Stromal cell of bone marrow (primary cell): Measurements from ENCODE around the gene PLCD3.

ENCODE experiments used
- DNase-seq: peaks from one replicate; pipeline ENCODE4 v3.0.0-alpha.2; 2012; ENCODE audit warnings: low read depth

Gene PLCD3

DNA sequence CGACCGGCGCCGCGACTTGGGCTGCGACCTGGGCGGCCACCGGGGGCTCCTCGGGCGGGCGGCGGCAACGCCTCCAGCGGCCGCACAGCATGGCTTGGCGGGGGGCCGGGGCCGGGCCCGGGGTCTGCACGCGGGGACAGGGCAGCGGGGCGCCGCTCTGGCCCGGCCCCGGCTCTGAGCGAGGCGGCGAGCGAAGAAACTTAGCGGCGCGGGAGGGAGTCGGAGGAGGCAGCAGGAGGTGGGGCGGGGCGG is at the start of gene PLCD3:
TSS of gene PLCD3 (minus strand) at position 196 of the 252 bp plus-strand sequence. CDS start at position 91, 105 bp downstream.
- DNase-seq: no peak

DNA sequence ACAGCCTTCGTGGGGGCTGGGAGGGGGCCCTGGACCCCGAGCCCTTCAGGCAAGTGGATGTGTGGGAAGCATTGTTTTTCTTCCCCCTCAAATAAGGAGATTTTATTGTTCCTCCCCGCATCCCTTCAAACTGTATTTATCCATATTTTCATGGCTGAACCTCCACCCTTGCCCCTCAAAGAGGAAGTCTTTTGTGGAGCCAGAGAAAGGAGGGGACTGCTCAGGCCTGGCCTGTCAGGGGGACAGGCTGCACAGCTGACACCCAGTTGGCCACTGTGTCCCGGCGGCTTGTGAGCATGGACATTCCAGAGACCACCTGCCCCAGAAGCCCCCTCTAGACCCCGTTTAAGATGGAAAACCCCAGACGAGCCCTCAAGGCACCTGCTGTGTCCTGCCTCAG is 45.2 kb upstream of the PLCD3 start:
- DNase-seq: no peak

DNA sequence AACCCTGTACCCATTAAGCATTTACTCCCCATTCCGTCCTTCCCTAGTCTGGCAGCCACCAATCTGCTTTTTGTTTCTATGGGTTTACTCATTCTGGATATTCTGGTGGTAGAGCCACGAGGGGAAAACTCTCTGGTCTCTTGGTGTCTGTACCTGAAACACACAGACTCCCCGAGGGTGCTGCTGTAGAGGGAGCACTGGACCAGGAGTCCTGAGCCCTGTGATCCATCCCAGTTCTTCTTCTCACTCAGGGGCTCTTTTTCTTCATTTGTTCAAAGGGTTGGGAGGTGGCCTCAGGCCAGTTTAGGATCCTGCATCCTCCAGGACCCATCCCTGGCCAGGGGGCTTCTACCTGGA is 43.4 kb upstream of the PLCD3 start:
- no peak for DNase-seq

DNA sequence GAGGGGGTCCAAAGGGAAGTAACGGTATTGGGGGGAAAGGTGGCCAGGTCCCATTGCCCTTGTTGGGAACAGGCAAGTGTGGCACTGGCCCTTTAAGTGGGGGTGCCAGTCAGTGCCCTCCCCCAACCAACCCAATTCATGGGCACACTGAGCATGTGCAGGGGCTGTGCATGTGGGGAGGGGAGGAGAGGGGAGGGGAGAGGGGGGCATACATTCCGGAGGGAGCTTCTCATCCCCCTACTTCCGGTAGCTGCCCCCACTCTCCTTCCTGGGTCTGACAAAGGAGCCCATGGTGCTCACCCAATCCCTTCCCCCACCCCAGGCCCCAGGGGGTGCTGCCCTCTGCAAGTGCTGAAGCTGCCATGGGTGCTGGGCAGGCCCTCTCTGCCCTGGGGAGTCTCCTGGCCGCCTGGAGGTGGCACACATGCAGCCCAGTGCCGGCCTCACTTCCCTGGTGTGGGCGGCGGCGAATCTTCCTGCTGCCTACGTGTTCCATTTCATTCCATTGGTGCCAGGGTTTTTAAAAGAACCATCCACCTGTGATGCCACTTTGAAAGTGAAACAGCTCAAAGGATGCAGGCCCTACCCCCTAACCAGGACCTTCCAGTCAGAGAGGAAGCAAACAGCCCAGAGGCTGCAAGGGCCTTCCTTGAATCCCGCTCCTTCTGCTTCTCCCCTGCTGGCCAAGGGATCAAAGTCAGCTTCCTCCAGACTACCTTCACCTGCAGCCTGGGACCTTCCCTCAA is 40.4 kb upstream of the PLCD3 start:
- DNase-seq: peak; percentile 53

DNA sequence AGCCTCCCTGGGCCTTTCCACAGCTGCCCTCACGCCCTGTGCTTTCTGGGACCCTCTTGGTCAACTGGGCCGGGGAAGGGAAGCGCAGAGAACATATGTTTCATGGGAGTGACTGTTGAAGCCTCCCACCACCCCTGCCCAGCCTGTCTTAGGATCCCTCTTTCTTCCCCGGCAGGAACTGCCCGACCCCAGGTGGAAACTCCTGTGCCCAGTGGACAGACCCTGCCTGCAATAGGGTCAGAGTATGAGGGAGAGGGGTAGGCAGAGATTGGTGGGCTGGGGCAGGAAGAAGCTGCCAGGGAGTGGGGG is 39.9 kb upstream of the PLCD3 start:
- DNase-seq: no peak

DNA sequence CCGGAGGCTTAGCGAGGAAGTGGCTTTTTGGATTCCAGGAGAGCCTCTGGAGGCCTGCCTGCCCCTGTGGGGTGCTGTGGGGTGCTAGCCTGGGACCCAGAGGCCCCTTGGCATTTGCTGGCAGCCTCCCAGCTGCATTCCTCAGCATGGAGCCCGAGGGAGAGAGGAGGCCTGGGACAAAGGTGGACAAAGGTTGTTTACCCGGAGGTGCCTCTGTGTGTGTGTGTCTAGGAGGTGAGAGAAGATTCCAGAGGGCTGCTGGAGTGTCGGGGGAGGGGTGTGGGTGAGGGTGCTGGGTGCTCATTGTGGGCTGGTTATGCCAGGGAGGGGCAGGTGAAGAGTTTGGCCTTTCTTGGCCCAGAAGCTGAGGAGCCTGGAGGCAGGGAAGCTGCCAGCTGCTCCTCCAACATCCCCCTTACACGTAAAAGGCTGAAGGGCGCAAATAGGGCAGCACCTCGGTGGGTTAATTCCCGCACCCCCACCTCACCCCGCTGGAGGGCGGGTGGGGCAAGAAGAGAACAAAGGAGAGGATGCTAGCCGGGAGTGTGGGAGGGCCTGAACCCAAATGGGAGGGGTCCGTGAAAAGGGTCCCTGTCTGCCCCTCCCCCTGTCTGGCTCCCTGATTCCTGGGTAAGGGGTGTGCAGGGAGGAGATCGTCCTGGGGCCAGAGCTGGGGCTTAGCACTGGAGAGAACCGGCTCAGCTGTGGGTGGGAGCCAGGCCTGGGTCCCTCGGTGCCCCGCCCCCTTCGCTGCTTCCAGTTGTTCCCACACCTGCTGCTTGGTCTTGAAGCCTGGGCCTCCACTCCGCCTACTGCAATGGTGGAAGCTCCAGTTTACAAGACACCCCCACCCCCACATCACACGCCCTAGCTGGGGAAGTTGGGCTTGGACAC is 39.3 kb upstream of the PLCD3 start:
- no peak for DNase-seq

- DNase-seq: peak; percentile 92
Measured at GRCh38 chr17:45170931-45171337, 38.6 kb upstream of the PLCD3 start.

GRCh38 chr17:45170280-45170930 is 38.1 kb upstream of the PLCD3 start:
- no peak for DNase-seq

DNA sequence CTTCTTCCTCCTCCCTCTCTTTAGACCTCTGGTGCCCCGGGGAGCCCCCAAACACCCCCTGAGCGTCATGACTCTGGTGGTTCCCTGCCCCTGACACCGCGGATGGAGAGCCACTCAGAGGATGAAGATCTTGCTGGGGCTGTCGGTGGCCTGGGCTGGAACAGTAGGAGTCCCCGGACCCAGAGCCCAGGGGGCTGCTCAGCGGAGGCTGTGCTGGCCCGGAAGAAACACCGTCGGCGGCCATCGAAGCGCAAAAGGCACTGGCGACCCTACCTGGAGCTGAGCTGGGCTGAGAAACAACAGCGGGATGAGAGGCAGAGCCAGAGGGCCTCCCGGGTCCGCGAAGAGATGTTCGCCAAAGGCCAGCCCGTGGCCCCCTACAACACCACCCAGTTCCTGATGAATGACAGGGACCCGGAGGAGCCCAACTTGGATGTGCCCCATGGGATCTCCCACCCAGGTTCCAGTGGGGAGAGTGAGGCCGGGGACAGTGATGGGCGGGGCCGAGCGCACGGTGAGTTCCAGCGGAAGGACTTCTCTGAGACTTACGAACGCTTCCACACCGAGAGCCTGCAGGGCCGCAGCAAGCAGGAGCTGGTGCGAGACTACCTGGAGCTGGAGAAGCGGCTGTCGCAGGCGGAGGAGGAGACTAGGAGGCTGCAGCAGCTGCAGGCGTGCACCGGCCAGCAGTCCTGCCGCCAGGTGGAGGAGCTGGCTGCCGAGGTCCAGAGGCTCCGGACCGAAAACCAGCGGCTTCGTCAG is 36.9 kb upstream of the PLCD3 start:
- DNase-seq: no peak

DNA sequence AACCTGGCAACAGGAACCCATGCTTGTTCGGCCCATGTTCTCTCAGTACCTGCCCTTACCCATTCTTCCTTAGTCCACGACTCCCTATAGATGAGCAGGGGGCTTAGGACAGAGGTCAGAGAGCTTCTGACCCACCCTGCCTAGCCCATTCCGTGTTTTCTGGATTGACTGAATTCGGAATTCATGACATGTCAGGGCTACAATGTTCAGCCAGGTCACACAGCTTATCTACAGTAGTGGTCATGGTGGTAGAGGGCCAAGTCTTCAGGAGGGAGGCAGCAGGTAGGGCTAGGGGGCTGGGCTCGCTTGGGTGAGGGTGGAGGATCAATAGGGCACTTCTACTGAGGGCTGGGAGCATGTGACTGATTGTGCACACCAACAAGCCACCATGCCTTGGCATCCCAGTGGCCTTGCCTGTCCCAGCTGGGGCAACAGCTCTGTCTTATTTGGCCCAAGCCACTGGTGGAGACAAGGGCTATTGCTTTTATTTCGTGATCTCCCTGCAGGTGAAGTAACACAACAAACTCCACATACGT is 32.5 kb upstream of the PLCD3 start:
- no peak for DNase-seq

DNA sequence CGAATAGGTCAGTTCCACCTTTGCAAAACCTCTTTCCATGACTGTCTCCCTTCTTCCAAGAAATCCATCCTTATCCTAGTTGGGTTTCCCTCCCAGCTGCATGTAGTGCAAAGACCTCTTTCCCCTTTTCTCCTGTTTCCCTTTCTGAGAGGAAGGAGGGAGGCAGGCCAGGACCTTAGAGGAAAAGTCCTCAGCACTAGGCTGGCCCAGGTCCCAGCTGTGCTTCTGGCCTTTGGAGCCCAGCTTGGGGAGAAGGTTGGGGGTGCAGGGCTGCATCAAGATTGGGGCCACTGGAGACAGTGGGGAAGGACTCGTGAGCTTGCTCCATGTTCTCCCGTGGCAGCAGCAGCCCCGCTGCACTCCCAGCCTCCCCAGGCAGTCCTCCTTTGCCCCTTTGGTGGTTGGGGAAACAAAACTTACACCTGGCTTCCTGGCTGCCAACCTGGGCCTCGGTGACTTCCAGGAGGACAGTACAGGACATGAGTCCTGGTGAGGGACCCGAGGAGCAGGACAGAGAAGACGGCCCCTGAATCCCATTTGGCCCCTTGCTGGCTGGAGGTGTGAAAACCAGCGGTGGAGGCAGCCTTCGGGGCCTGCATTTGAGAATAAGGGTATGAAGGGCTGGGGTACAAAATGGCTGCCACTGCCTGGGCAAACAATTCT is 29.8 kb upstream of the PLCD3 start:
- DNase-seq: no peak

DNA sequence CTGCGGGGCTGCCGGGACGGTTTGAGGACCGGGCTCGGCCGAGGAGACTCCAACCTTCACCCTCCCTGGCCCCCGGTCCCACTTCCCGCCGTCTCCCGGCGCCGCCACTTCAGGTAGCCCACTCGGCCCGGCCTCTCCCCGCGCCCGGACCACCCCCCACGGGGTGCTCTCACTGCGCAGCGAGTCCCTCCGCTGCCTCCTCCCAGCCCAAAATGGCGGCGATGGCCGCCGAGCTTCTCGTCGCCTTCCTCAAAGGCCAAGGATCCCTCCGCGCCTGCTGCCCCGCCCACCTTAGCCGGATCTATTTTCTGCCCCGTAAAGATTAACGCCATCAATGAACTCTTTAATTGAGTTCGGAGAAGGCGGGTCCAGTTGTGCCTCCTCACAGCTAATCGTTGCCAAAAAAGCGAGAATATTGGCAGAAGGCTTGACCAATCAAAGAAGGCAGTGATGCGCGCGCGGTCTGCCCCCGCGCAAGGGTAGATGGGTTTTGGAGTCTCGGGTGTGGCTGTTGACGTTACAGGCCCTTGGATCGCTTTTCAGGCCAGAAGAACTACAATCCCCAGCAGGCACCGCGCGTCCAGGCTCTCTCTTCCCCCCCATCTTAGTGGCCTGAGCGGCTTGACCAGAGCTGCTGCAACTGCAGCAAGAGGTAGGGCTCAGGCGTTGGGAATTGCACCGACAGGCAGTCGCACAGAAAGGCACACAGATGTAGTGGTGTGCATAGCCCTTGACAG is 29.1 kb upstream of the PLCD3 start, which contains the start of gene HEXIM2:
TSS of gene HEXIM2 (plus strand) at position 588 of the 737 bp plus-strand sequence. CDS start 919 bp downstream, outside the sequence.
- DNase-seq: peak; percentile 100

DNA sequence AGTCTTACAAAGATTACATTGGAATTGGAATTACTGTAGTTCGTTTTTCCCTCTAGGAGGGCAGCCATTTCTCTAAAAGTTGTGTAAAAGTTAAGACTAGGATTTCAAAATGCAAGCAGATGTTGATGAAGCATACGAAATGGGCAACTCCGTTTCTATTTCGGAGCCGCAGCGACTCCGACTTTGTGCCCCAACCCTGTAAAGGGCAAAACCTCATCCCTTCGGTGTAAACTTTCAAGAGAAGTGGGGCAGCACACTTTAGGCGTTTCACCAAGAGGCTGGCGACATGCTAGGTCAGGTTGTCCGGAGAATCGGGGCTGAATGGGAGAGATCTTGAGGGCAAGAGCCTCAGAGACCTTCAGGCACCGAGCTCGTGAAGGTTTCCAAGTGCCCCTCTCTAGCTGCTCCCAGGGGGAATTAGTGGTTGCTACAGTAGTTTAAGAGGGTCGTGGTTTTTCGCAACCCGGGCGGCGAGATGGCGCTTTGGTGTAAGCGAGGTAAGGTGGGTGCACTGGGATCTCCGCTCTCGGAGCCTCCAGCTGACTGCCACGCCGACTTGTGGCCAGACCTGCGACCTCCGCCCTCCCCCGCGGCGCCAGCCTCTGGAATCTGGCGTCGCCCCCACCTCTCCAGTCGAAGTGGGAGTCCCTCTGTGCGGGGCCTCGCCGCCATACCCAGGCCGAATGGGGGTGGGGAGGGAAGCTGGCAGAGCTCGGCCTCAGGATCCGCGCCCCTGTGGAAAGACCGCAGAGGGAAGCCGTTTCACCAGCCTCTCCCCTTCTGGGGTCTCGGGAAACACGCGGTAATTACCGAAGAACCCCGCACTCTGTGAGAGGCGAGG is 28.4 kb upstream of the PLCD3 start:
- DNase-seq: no peak

DNA sequence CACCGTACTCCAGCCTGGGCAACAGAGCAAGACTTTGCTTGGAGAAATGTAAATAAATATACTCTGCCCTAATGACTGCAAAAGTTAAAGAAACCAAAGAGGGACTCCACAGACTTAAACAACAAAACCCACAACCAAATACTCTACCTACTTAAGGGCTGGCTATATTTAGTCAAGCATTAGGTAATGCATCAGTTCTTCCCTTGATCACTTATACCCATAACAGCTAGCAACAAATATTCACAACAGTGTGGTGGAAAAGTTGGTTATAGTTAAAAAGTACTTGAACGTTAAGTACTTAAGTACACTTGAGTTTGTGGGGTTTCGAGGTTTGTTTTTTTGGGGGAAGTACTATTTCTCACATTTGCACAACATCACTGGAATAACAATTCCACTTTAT is 23.9 kb upstream of the PLCD3 start:
- DNase-seq: no peak

- DNase-seq: no peak
Measured at GRCh38 chr17:45155483-45155882, 23.2 kb upstream of the PLCD3 start.

- no peak for DNase-seq
Measured at GRCh38 chr17:45155029-45155428, 22.7 kb upstream of the PLCD3 start.

DNA sequence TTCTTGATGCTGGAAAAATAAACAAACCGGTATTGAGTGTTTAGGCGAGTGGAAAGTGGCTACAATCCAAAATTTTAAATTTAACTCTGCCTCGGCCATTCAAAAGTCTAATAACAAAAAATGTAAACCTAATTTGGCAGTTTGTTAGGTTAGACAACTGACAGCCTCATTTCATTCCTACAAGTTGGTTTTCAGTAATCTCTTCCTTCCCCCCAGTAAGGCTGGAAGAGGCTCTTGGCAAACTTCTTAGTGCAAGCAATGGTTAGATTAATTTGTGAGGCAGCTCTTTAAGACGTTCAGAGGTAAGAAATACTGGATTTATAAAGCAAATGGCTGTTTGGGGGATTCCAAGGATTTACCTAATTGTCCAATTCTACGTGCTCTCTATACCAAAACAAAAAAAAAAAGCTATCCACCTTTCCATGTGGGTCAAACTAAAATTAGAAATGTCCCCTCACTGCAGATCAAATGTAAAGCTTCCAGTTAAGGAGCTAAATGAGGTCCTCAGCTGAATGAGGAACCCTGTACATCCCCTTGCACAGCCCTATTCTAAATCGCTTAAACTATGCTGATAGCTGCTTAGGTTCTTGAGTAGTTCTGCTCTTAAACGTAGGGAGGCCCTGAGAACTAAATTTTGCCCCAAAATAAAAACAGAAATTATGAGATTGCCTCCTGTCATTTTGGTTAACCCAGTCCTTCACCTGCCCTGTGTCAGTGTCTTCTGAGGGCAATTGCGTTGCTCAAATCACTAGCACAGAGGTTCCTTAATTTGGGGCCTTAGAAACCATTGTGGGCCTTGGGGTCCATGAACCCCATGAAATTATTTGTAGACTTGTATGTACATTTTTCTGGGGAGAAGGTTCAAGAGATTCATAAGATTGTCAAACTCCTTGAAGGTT is 18.8 kb upstream of the PLCD3 start:
- DNase-seq: no peak

DNA sequence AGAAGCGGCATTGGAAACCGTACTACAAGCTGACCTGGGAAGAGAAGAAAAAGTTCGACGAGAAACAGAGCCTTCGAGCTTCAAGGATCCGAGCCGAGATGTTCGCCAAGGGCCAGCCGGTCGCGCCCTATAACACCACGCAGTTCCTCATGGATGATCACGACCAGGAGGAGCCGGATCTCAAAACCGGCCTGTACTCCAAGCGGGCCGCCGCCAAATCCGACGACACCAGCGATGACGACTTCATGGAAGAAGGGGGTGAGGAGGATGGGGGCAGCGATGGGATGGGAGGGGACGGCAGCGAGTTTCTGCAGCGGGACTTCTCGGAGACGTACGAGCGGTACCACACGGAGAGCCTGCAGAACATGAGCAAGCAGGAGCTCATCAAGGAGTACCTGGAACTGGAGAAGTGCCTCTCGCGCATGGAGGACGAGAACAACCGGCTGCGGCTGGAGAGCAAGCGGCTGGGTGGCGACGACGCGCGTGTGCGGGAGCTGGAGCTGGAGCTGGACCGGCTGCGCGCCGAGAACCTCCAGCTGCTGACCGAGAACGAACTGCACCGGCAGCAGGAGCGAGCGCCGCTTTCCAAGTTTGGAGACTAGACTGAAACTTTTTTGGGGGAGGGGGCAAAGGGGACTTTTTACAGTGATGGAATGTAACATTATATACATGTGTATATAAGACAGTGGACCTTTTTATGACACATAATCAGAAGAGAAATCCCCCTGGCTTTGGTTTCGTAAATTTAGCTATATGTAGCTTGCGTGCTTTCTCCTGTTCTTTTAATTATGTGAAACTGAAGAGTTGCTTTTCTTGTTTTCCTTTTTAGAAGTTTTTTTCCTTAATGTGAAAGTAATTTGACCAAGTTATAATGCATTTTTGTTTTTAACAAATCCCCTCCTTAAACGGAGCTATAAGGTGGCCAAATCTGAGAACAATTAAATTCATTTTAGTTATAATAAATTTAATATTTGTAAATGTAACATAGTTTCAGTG is 17.7 kb upstream of the PLCD3 start:
- DNase-seq: no peak
